ENCODE measurements around the gene TRAK2.
"Not testable (repeated sequence)": the region's sequence is repeated elsewhere in the genome, so short reads cannot be mapped to it uniquely, and the experiment has no call there.

Gene TRAK2

GRCh38 chr2:201451292-201452057 is at the start of gene TRAK2, which contains the start of gene STRADB:
Gene TRAK2, minus strand, starts transcription at chr2:201451458. Its CDS starts 30,951 bp downstream, at chr2:201420507.
Gene STRADB, plus strand, starts transcription at chr2:201451740. Its CDS starts 3,101 bp downstream, at chr2:201454841.
- peak; percentile 87 for DNase-seq (ENCODE audit: low read depth)

- DNase-seq (ENCODE audit: low read depth), result peak; percentile 73
These were observed 49.3 kb upstream of the TRAK2 start for GRCh38 chr2:201500534-201500933.

GRCh38 chr2:201496785-201497184 is 45.5 kb upstream of the TRAK2 start:
- no peak for DNase-seq (ENCODE audit: low read depth)

- DNase-seq (ENCODE audit: low read depth), result no peak
These were observed 39.0 kb upstream of the TRAK2 start for GRCh38 chr2:201490291-201490690.

- DNase-seq (ENCODE audit: low read depth), result no peak
These were observed 33.5 kb upstream of the TRAK2 start for GRCh38 chr2:201484805-201485204.

- not testable (repeated sequence) for DNase-seq (ENCODE audit: low read depth)
These were observed 32.5 kb upstream of the TRAK2 start for GRCh38 chr2:201483758-201484157.

- DNase-seq (ENCODE audit: low read depth), result no peak
These were observed 32.1 kb upstream of the TRAK2 start for GRCh38 chr2:201483342-201483741.

- no peak for DNase-seq (ENCODE audit: low read depth)
These were observed 31.3 kb upstream of the TRAK2 start for GRCh38 chr2:201482543-201482942.

- DNase-seq (ENCODE audit: low read depth), result no peak
These were observed 21.2 kb upstream of the TRAK2 start for GRCh38 chr2:201472411-201472810.

GRCh38 chr2:201471732-201472393 is 20.6 kb upstream of the TRAK2 start:
- peak; percentile 90 for DNase-seq (ENCODE audit: low read depth)

GRCh38 chr2:201470821-201471731 is 19.8 kb upstream of the TRAK2 start:
- no peak for DNase-seq (ENCODE audit: low read depth)

- DNase-seq (ENCODE audit: low read depth), result no peak
These were observed 16.4 kb upstream of the TRAK2 start for GRCh38 chr2:201467666-201468065.

- DNase-seq (ENCODE audit: low read depth), result peak; percentile 56
These were observed 14.9 kb upstream of the TRAK2 start for GRCh38 chr2:201466050-201466675.

GRCh38 chr2:201465524-201465971 is 14.3 kb upstream of the TRAK2 start:
- no peak for DNase-seq (ENCODE audit: low read depth)

GRCh38 chr2:201464547-201464946 is 13.3 kb upstream of the TRAK2 start:
- no peak for DNase-seq (ENCODE audit: low read depth)

GRCh38 chr2:201460532-201460931 is 9.3 kb upstream of the TRAK2 start:
- no peak for DNase-seq (ENCODE audit: low read depth)

- DNase-seq (ENCODE audit: low read depth), result no peak
These were observed 7.1 kb upstream of the TRAK2 start for GRCh38 chr2:201458381-201458780.

- no peak for DNase-seq (ENCODE audit: low read depth)
These were observed 1.8 kb upstream of the TRAK2 start for GRCh38 chr2:201452922-201453643.

GRCh38 chr2:201452058-201452921 is 1.0 kb upstream of the TRAK2 start:
- no peak for DNase-seq (ENCODE audit: low read depth)

GRCh38 chr2:201450954-201451291 is 335 bp downstream of the TRAK2 start:
- DNase-seq (ENCODE audit: low read depth), result no peak

Data from HS-5 (cell line).